Measurements from ENCODE around the gene EXOC3L2. TPM values are rescaled to one million over a fixed set of nuclear protein-coding genes. Genes with fewer than 3 reads are reported as not detected.
A peak's percentile ranks its signal among the peaks of the same experiment; 100 is the strongest.

The EXOC3L2 gene
- total RNA-seq, 2 experiments from 2014 or later = not detected

DNA sequence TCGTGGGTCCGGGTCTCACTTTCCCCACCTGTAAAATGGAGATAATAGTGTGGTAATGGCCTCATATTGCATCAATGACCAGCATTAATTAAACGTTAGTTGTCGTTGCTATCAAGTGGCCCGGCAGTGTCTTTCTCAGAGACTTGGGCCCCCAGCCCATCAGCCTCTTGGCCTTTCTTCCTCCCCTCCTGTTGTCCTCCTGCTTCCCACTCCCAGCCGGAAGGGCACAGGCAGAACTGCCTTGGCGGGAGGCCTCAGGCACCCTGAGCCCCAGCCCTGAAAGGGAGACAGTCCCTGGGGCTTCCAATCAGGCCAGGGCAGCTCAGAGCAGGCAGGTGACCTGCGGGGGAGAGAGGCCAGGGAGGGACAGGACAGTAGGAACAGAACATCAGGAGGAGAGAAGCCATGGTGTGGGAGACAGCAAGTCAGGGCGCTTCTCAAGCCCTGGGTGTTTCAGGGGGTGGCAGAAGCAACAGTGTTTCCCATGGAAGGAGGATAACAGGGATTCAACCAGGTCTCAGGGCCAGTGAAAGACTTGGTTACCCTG is 10.5 kb upstream of the EXOC3L2 start:
- Mint-ChIP-seq H3K27ac (no peak overlapping the region), H3K9me3 (no peaks in the 10 kb centered on the region), H3K27me3 (no peaks in the 10 kb centered on the region), H3K4me3 (no peak overlapping the region), H3K4me1 (ENCODE audit: low read depth) (peaks cover 34% of the 10 kb centered on the region), H3K36me3 (ENCODE audit: low read depth) (peaks cover under 1% of the 10 kb centered on the region)
- Histone ChIP-seq H3K27ac (ENCODE audit: low read depth in 1 of 2, low read length in 2 of 2) (no peak overlapping the region), H3K9me3 (ENCODE audit: control insufficient read depth in 1 of 2, insufficient read depth in 1 of 2, low read length in 2 of 2) (no peaks in the 10 kb centered on the region), H3K4me3 (ENCODE audit: low read length) (no peak overlapping the region), H3K27me3 (ENCODE audit: control insufficient read depth in 1 of 2, insufficient read depth in 2 of 2, low read length in 2 of 2) (no peaks in the 10 kb centered on the region), H3K36me3 (ENCODE audit: insufficient read depth, low read length) (peaks cover 5% of the 10 kb centered on the region), H3K4me1 (ENCODE audit: insufficient read depth, low read length) (peaks cover 38% of the 10 kb centered on the region)
- ATAC-seq (ENCODE audit: poor library complexity) (no peak), DNase-seq (no peak)
- ChIA-PET POLR2A (no interaction called here), CTCF (no interaction called here)
- TF ChIP-seq, protein P1, sequence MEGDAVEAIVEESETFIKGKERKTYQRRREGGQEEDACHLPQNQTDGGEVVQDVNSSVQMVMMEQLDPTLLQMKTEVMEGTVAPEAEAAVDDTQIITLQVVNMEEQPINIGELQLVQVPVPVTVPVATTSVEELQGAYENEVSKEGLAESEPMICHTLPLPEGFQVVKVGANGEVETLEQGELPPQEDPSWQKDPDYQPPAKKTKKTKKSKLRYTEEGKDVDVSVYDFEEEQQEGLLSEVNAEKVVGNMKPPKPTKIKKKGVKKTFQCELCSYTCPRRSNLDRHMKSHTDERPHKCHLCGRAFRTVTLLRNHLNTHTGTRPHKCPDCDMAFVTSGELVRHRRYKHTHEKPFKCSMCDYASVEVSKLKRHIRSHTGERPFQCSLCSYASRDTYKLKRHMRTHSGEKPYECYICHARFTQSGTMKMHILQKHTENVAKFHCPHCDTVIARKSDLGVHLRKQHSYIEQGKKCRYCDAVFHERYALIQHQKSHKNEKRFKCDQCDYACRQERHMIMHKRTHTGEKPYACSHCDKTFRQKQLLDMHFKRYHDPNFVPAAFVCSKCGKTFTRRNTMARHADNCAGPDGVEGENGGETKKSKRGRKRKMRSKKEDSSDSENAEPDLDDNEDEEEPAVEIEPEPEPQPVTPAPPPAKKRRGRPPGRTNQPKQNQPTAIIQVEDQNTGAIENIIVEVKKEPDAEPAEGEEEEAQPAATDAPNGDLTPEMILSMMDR (IDR thresholded peaks at IDR 0.05) = no peak
- intact Hi-C loops (cut with DNase I, micrococcal nuclease) = loop anchor here in 1 of 2 experiments (10.0 kb wide), 1 partner anchor 149 kb away; the partner anchor contains the start of genes POLR1G and PPP1R13L

DNA sequence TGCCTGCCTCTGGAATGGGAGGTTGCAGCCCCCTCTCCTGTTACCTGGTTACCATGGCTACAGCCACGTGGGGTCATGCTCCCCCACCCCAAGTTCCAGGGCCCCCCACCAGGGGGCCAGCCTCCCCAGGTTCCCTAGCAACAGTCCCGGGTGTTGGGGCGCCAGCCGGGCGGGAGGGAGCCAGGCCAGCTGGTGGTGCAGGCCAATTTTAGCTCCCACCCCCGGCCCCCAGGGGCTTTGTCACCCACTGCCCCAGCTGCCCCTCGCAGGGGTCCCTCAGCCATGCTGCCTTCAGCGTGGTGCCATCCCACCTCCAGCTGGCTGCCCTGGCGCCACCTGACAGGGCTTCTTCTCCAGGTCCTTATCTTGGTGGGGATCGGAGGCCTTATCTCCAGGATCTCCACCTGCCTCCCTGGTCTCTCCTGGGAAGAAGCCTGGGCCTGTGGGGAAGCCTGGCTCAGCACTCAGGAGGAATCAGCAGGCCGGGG is 8.9 kb upstream of the EXOC3L2 start:
- CTCF ChIA-PET = no interaction called here
- H3K27ac Mint-ChIP-seq = peak overlapping the region; percentile 28
- intact Hi-C loops (cut with DNase I, micrococcal nuclease) = loop anchor here in 1 of 2 experiments (5.0 to 10.0 kb wide), 5 partner anchors 77 to 463 kb away; partner anchors contain the start of genes BLOC1S3, POLR1G, PPP1R13L and PPP1R37
- H3K27ac ChIP-seq (ENCODE audit: low read depth in 1 of 2, low read length in 2 of 2) = no peak overlapping the region
- no peaks in the 10 kb centered on the region for H3K36me3 Mint-ChIP-seq (ENCODE audit: low read depth)
- H3K27me3 Mint-ChIP-seq = no peaks in the 10 kb centered on the region
- H3K4me1 Mint-ChIP-seq (ENCODE audit: low read depth) = peaks cover 37% of the 10 kb centered on the region
- peak in 2 of 14 experiments; percentile 35 to 52 for DNase-seq
- no peaks in the 10 kb centered on the region for H3K9me3 Mint-ChIP-seq
- peaks cover 5% of the 10 kb centered on the region for H3K36me3 ChIP-seq (ENCODE audit: insufficient read depth, low read length)
- no peaks in the 10 kb centered on the region for H3K9me3 ChIP-seq (ENCODE audit: control insufficient read depth in 1 of 2, insufficient read depth in 1 of 2, low read length in 2 of 2)
- H3K4me1 ChIP-seq (ENCODE audit: insufficient read depth, low read length) = peaks cover 46% of the 10 kb centered on the region
- H3K27me3 ChIP-seq (ENCODE audit: control insufficient read depth in 1 of 2, insufficient read depth in 2 of 2, low read length in 2 of 2) = no peaks in the 10 kb centered on the region
- H3K4me3 ChIP-seq (ENCODE audit: low read length) = no peak overlapping the region
- TF ChIP-seq, protein P1 (IDR thresholded peaks at IDR 0.05) = no peak
- H3K4me3 Mint-ChIP-seq = peak overlapping the region; percentile 90
- ATAC-seq (ENCODE audit: poor library complexity) = no peak
- POLR2A ChIA-PET = no interaction called here

DNA sequence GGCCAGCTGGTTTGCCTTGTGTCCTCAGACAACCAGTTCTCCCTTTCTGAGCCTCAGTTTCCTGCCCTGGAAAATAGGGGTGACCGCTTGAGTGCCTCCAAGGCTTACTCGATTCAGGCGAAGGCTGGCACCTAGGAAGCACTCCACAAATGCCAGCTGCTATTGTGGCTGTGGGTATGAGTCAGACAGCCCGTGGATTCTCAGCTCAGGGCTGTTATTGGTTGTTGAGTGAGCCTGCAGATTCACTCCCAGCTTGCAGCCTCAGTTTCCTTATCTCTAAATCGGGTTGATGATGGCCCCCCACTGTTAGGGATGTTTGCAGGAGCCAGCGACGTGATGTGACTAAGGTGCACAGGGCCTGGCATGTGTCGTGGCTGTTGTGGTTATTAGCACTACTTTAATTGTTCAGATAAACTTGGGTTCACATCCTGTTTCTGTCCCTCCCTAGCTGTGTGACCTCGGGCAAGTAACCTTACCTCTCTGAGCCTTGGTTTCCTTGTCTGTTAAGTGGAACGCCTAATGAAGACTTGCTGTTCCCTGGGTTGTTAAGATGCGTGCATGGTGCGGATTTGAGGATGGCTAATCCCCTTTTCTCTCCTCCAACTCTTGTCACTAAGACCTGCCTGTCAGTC is 8.3 kb upstream of the EXOC3L2 start:
- Histone ChIP-seq H3K4me1 (ENCODE audit: insufficient read depth, low read length) (peaks cover 52% of the 10 kb centered on the region), H3K36me3 (ENCODE audit: insufficient read depth, low read length) (peaks cover 2% of the 10 kb centered on the region), H3K9me3 (ENCODE audit: control insufficient read depth in 1 of 2, insufficient read depth in 1 of 2, low read length in 2 of 2) (no peaks in the 10 kb centered on the region), H3K4me3 (ENCODE audit: low read length) (peak overlapping the region; percentile 0), H3K27me3 (ENCODE audit: control insufficient read depth in 1 of 2, insufficient read depth in 2 of 2, low read length in 2 of 2) (no peaks in the 10 kb centered on the region), H3K27ac (ENCODE audit: low read depth in 1 of 2, low read length in 2 of 2) (no peak overlapping the region)
- DNase-seq = peak in 3 of 14 experiments; percentile 17 to 51 (median 19)
- Mint-ChIP-seq H3K27me3 (no peaks in the 10 kb centered on the region), H3K36me3 (ENCODE audit: low read depth) (no peaks in the 10 kb centered on the region), H3K4me1 (ENCODE audit: low read depth) (peaks cover 41% of the 10 kb centered on the region), H3K9me3 (no peaks in the 10 kb centered on the region), H3K4me3 (peak overlapping the region; percentile 90), H3K27ac (peak overlapping the region; percentile 28)
- intact Hi-C loops (cut with DNase I, micrococcal nuclease) = loop anchor here in 1 of 2 experiments (5.0 to 10.0 kb wide), 5 partner anchors 76 to 464 kb away; partner anchors contain the start of genes BLOC1S3, POLR1G, PPP1R13L and PPP1R37
- TF ChIP-seq, protein P1 (IDR thresholded peaks at IDR 0.05) = no peak
- ATAC-seq (ENCODE audit: poor library complexity) = no peak
- ChIA-PET CTCF (no interaction called here), POLR2A (no interaction called here)

All from CD4-positive, alpha-beta T cell (primary cell).